ENCODE measurements around the gene FASN.
A peak's percentile ranks its signal among the peaks of the same experiment; 100 is the strongest.
"Not testable (repeated sequence)": the region's sequence is repeated elsewhere in the genome, so short reads cannot be mapped to it uniquely, and the experiment has no call there.

FASN gene

DNA sequence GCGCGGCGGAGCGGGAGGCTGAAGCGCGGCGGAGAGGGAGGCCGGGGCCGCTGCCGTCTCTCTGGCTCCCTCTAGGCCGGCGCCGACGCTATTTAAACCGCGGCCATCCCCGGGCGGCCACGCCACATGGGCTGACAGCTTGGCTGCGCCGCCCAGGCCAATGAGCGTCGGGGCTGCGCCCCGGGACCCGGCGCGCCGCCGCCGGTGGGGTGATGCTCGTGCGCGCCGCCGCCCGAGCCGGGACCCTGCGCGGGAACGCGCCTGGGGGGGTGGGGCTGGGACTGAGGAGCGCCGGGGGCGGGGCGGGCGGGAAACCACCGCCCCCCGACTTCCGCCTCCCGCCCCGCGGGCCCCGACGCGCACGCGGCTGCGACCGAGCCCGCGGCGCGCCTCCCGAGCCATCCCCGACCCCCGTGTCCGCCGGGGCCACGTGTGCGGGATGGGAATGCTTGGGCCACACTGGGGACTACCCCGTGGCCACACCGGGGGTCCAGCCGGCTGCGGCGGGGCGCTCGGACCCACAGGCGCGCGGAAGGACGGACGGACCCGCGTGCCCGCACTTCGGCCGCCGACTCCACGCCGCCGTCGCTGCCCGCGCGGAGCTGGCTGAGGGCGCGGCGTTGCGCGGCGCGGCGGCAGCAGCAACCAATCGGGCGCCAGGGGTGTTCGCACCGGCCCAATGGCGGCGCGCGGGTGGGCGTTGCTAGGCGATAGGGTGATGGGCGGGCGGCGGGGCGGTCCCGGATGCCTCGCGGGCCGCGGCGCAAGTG is at the start of gene FASN:
Gene FASN, minus strand, starts transcription at position 68 of the 770 bp plus-strand sequence. CDS start 1,791 bp downstream, outside the sequence.
- Mint-ChIP-seq H3K4me3 (peak within 1 kb of the TSS; percentile 78), H3K4me1 (peaks cover 7% of the 10 kb centered on the region), H3K36me3 (ENCODE audit: insufficient read depth) (peaks cover 6% of the 10 kb centered on the region), H3K27me3 (no peaks in the 10 kb centered on the region), H3K27ac (ENCODE audit: low read depth) (peak within 1 kb of the TSS; percentile 84), H3K9me3 (no peaks in the 10 kb centered on the region)
- peak; percentile 79 to 83 for DNase-seq (ENCODE audit: low spot score in 2 of 2)
- peak; percentile 86 for ATAC-seq (replicated peaks; ENCODE audit: extremely low read depth, poor library complexity, severe bottlenecking)

DNA sequence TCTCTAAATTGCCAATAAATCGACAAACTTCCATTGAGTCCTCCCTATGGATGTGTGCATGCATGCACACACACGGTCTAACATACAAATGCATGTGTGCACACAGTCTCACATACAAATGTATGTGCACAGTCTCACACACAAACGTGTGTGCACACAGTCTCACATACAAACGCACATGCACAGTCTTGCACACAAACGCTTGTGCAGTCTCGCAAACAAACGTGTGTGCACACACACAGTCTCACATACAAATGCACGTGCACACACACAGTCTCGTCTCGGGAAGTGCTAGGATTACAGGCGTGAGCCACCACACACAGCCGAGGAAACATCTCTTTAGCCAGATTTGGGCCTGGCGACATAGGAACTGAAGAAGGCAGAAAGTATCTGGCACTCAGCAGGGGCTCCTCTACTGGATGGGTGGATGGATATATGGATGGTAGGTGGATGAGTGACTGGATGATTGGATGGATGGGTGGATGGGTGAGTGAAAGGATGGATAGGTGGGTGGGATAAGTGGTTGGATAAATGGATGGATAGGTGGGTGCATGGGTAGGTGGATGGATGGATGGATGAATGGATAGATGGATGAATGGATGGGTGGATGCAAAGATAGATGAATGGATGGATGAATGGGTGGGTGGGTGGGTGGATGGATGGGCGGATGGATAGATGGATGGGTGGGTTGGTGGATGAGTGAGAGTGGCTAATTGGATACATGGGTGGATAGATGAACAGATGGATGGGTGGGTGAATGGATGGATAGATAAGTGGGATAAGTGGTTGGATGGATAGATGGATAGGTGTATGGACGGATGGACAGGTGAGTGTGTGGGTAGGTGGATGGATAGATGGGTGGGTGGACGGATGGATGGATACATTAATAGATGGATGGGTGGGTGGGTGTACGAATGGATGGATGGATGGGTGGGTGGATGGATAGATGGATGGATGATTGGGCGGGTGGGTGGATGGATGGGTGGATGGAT is 48.9 kb upstream of the FASN start:
- DNase-seq (ENCODE audit: low spot score in 2 of 2) = no peak
- no peaks in the 10 kb centered on the region for H3K4me1 Mint-ChIP-seq
- peaks cover 3% of the 10 kb centered on the region for H3K36me3 Mint-ChIP-seq (ENCODE audit: insufficient read depth)
- ATAC-seq (replicated peaks; ENCODE audit: extremely low read depth, poor library complexity, severe bottlenecking) = no peak
- no peaks in the 10 kb centered on the region for H3K27me3 Mint-ChIP-seq
- no peak overlapping the region for H3K4me3 Mint-ChIP-seq
- no peaks in the 10 kb centered on the region for H3K9me3 Mint-ChIP-seq
- no peak overlapping the region for H3K27ac Mint-ChIP-seq (ENCODE audit: low read depth)

DNA sequence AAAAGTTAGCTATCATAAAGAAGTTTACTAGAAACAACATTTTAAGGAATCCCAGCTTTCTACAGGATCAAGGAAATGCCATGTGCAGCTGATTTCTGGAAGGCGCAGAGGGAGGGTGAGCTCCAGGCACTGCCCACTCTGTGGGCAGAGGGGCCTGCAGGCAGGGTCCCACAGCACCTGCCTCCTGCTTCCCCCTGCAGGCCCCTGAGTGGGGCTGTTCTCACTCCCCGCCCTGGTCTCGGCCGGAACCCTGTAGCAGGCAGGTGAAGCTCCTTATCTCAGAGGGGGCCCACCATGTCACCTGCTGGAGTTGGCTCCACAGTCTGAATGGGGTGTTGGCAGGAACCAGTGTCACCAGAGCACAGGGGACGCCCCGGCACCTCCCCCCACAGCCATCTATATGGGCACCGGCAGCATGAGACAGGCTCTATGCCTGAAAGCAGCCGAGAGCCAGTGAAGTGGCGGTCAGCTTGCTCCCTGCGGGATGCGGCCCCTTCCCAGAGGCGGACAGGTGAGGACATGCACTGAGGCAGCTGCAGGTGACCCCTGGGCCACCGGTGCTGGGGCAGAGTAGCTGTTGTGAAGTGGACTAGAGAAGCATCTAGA is 47.6 kb upstream of the FASN start:
- no peak overlapping the region for H3K4me3 Mint-ChIP-seq
- no peaks in the 10 kb centered on the region for H3K4me1 Mint-ChIP-seq
- no peaks in the 10 kb centered on the region for H3K9me3 Mint-ChIP-seq
- DNase-seq (ENCODE audit: low spot score in 2 of 2) (no peak), ATAC-seq (replicated peaks; ENCODE audit: extremely low read depth, poor library complexity, severe bottlenecking) (no peak)
- no peaks in the 10 kb centered on the region for H3K27me3 Mint-ChIP-seq
- peaks cover 3% of the 10 kb centered on the region for H3K36me3 Mint-ChIP-seq (ENCODE audit: insufficient read depth)
- H3K27ac Mint-ChIP-seq (ENCODE audit: low read depth) = no peak overlapping the region

DNA sequence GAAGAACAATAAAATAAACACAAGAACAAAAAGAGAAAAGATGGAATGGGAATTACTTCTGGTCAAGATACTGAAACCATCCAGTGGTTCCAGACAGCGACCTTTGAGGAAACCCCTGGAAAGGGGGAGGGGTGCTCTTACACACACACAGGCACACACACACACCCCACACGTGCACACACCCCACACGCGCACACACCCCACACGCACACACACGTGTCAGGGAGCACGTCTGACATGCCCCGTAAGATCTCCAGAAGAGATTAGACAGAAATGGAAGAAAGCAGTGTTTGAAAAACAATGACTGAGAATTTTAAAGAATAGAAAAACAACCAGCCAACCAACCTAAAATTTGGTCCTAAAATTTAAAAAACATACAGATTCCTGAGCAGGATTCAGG is 45.3 kb upstream of the FASN start:
- H3K27ac Mint-ChIP-seq (ENCODE audit: low read depth) = no peak overlapping the region
- ATAC-seq (replicated peaks; ENCODE audit: extremely low read depth, poor library complexity, severe bottlenecking) (no peak), DNase-seq (ENCODE audit: low spot score in 2 of 2) (no peak)
- no peaks in the 10 kb centered on the region for H3K27me3 Mint-ChIP-seq
- H3K4me3 Mint-ChIP-seq = no peak overlapping the region
- H3K36me3 Mint-ChIP-seq (ENCODE audit: insufficient read depth) = peaks cover 3% of the 10 kb centered on the region
- no peaks in the 10 kb centered on the region for H3K4me1 Mint-ChIP-seq
- no peaks in the 10 kb centered on the region for H3K9me3 Mint-ChIP-seq

DNA sequence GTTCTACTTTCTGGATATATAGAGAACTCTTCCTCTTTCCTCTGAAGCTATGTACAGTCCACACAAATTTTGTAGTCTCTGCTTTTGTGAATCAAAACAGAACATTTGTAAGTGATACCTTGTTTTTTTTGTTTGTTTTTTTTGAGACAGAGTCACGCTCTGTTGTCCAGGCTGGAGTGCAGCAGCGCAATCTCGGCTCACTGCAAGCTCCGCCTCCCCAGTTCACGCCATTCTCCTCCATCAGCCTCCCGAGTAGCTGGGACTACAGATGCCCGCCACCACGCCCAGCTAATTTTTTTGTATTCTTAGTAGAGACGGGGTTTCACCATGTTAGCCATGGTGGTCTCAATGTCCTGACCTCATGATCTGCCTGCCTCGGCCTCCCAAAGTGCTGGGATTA is 41.9 kb upstream of the FASN start:
- H3K27ac Mint-ChIP-seq (ENCODE audit: low read depth); H3K4me3 Mint-ChIP-seq: not testable (repeated sequence)

DNA sequence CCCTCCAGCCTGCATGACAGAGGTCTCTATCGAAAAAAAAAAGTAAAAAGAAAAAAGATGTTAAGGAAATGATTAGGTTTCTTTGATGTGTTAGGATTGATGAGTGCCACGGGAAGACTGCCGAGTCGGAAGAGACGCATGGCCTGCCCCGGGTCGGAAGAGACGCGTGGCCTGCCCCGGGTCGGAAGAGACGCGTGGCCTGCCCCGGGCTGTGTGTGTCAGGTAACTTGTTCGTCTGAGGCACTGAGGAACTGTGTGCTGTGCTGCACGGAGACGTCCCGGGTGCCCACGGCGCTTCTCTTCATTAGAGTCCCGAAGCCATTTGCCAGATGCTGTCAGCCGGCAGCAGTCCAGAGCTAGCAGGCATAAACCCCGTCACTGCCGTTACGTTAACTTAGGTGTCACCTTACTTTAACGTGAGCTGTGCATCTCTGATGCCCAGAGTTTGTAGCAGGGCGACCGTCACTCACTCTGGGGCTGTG is 40.5 kb upstream of the FASN start:
- Mint-ChIP-seq H3K9me3 (no peaks in the 10 kb centered on the region), H3K27ac (ENCODE audit: low read depth) (no peak overlapping the region), H3K36me3 (ENCODE audit: insufficient read depth) (peaks cover 2% of the 10 kb centered on the region), H3K4me3 (no peak overlapping the region), H3K4me1 (no peaks in the 10 kb centered on the region), H3K27me3 (no peaks in the 10 kb centered on the region)
- DNase-seq (ENCODE audit: low spot score in 2 of 2) (no peak), ATAC-seq (replicated peaks; ENCODE audit: extremely low read depth, poor library complexity, severe bottlenecking) (no peak)

More for the DNA sequence above, 41.9 kb upstream of the FASN start:
- H3K4me1 Mint-ChIP-seq; H3K9me3 Mint-ChIP-seq; H3K27me3 Mint-ChIP-seq; DNase-seq (ENCODE audit: low spot score in 2 of 2); ATAC-seq (replicated peaks; ENCODE audit: extremely low read depth, poor library complexity, severe bottlenecking); H3K36me3 Mint-ChIP-seq (ENCODE audit: insufficient read depth): not testable (repeated sequence)

DNA sequence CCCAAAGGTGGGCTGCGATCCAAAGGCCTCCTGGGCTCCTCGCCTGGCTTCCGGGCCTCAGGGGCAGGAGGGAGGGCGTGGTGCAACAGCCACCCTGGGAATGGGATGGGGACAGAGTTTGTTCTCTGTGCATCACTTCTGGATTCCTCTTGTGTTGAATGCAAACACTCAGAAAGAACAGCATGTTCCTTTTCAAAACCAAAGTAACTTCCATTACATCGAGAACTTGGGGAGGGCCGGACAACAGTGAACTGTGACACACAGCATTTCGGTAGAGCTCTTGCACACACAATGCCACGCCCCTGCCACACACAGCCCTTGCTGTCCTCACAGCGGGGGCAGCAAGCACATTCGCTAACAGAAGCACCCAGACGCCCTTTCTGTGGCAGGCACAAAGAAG is 36.1 kb upstream of the FASN start:
- no peaks in the 10 kb centered on the region for H3K9me3 Mint-ChIP-seq
- ATAC-seq (replicated peaks; ENCODE audit: extremely low read depth, poor library complexity, severe bottlenecking) (no peak), DNase-seq (ENCODE audit: low spot score in 2 of 2) (no peak)
- H3K27ac Mint-ChIP-seq (ENCODE audit: low read depth) = no peak overlapping the region
- H3K4me1 Mint-ChIP-seq = no peaks in the 10 kb centered on the region
- no peaks in the 10 kb centered on the region for H3K27me3 Mint-ChIP-seq
- H3K4me3 Mint-ChIP-seq = no peak overlapping the region
- peaks cover 3% of the 10 kb centered on the region for H3K36me3 Mint-ChIP-seq (ENCODE audit: insufficient read depth)

DNA sequence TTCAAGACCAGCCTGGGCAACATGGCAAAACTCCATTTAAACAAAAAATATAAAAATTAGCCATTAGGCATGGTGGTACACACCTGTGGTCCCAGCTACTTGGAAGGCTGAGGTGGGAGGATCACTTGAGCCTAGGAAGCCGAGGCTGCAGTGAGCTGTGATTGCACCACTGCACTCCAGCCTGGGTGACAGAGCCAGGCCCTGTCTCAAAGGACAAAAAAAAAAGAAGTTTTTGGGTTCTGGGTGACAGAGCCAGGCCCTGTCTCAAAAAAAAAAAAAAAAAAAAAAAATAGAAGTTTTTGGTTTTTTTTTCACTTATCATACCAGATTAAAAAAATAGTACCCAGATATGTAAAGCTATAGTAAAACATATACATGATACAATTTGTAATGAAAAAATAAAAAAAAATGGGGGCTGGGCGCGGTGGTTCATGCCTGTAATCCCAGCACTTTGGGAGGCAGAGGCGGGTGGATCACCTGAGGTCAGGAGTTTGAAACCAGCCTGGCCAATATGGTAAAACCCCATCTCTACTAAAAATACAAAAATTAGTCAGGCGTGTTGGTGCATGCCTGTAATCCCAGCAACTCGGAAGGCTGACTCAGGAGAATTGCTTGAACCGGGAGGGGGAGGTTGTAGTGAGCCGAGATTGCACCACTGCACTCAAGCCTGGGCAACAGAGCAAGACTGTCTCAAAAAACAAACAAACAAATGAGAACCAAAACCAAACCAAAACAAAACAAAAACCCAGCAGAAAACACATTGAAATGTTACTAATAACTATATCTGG is 35.3 kb upstream of the FASN start:
- DNase-seq (ENCODE audit: low spot score in 2 of 2); H3K36me3 Mint-ChIP-seq (ENCODE audit: insufficient read depth); ATAC-seq (replicated peaks; ENCODE audit: extremely low read depth, poor library complexity, severe bottlenecking): not testable (repeated sequence)

DNA sequence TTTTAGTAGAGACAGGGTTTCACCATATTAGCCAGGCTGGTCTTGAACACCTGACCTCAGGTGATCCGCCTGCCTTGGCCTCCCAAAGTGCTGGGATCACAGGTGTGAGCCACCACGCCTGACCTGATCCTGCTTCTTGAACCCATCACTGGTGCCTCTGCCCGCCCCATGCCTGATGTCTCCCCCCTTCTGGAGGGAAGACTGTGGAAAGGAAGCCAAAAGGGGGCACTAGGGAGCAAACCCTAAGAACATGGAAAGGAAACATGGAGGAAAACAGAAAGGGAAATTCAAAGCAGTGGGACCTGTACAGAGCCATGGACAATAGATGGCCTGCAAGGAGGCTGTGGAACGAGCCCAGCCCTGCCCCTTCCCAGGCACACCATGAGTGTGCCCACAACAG is 31.1 kb upstream of the FASN start:
- Mint-ChIP-seq H3K9me3 (no peaks in the 10 kb centered on the region), H3K27me3 (no peaks in the 10 kb centered on the region), H3K4me3 (no peak overlapping the region), H3K4me1 (peaks cover 31% of the 10 kb centered on the region), H3K36me3 (ENCODE audit: insufficient read depth) (peaks cover 15% of the 10 kb centered on the region), H3K27ac (ENCODE audit: low read depth) (peak overlapping the region; percentile 38)
- ATAC-seq (replicated peaks; ENCODE audit: extremely low read depth, poor library complexity, severe bottlenecking) = no peak
- no peak for DNase-seq (ENCODE audit: low spot score in 2 of 2)

More for the DNA sequence above, 35.3 kb upstream of the FASN start:
- not testable (repeated sequence) for H3K27me3 Mint-ChIP-seq; H3K4me3 Mint-ChIP-seq; H3K4me1 Mint-ChIP-seq; H3K27ac Mint-ChIP-seq (ENCODE audit: low read depth); H3K9me3 Mint-ChIP-seq

DNA sequence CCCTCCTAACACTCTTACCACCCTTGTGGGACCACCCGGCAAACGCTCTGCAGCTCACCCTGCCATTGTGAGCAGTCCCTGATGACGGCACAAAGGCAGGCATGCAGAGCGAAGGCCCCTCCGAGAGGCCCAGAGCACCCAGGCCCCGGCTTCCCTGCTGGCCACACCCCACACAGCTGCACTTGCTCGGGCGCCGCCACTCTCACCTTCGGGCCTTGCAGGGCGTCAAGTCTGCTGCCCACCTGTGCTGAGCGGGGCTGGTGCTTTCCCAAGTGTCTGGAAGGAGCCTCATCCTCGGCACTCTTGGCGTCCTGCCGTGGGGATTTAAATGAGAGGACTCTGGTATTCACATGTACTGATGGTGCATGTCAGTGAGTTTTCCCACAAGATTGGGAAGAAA is 30.3 kb upstream of the FASN start:
- peak overlapping the region; percentile 83 for H3K27ac Mint-ChIP-seq (ENCODE audit: low read depth)
- H3K27me3 Mint-ChIP-seq = no peaks in the 10 kb centered on the region
- H3K4me3 Mint-ChIP-seq = peak overlapping the region; percentile 60
- no peaks in the 10 kb centered on the region for H3K9me3 Mint-ChIP-seq
- H3K4me1 Mint-ChIP-seq = peaks cover 34% of the 10 kb centered on the region
- peaks cover 16% of the 10 kb centered on the region for H3K36me3 Mint-ChIP-seq (ENCODE audit: insufficient read depth)
- DNase-seq (ENCODE audit: low spot score in 2 of 2) (no peak), ATAC-seq (replicated peaks; ENCODE audit: extremely low read depth, poor library complexity, severe bottlenecking) (no peak)

DNA sequence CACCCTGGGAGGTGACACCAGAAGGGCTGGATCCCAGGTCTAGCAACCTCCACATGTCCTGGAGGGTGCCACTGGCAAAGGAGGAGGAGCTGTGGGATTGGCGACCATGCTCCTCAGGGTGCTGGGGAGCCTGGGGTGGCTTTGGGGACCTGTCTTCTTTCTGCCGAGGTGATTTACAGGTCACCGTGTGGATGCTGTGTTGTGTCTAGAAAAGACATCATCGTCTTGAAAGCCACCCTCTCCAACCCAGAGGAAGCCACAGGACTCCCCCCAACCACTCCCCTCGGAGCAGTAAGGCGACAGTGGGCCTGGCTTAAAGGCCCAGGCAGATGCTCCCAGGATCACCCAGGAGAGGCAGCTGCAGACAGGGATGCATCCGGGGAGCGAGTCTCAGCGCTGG is 29.7 kb upstream of the FASN start:
- Mint-ChIP-seq H3K4me1 (peaks cover 34% of the 10 kb centered on the region), H3K9me3 (no peaks in the 10 kb centered on the region), H3K27me3 (no peaks in the 10 kb centered on the region), H3K36me3 (ENCODE audit: insufficient read depth) (peaks cover 16% of the 10 kb centered on the region), H3K4me3 (peak overlapping the region; percentile 60), H3K27ac (ENCODE audit: low read depth) (peak overlapping the region; percentile 83)
- ATAC-seq (replicated peaks; ENCODE audit: extremely low read depth, poor library complexity, severe bottlenecking) = no peak
- DNase-seq (ENCODE audit: low spot score in 2 of 2) = peak in 1 of 2 donors; percentile 19

DNA sequence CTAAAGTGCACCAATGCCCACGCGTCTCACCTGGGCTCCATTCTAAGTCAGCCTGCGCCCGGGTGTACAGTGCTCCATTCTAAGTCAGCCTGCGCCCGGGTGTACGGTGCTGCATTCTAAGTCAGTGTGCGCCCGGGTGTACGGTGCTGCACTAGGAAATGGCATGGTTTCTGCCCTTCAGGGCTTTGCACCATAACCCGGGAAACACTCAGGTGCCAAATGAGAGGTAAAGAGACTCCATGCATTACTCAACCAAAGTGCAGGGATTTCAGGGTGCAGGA is 29.2 kb upstream of the FASN start:
- Mint-ChIP-seq H3K9me3 (no peaks in the 10 kb centered on the region), H3K36me3 (ENCODE audit: insufficient read depth) (peaks cover 16% of the 10 kb centered on the region), H3K27ac (ENCODE audit: low read depth) (peak overlapping the region; percentile 83), H3K4me1 (peaks cover 34% of the 10 kb centered on the region), H3K4me3 (peak overlapping the region; percentile 60), H3K27me3 (no peaks in the 10 kb centered on the region)
- peak; percentile 3 for ATAC-seq (replicated peaks; ENCODE audit: extremely low read depth, poor library complexity, severe bottlenecking)
- DNase-seq (ENCODE audit: low spot score in 2 of 2) = no peak

All from central memory CD8-positive, alpha-beta T cell (primary cell).